ENCODE data around the gene KDSR.
"Not testable (repeated sequence)": the region's sequence is repeated elsewhere in the genome, so short reads cannot be mapped to it uniquely, and the experiment has no call there.

Gene KDSR

DNA sequence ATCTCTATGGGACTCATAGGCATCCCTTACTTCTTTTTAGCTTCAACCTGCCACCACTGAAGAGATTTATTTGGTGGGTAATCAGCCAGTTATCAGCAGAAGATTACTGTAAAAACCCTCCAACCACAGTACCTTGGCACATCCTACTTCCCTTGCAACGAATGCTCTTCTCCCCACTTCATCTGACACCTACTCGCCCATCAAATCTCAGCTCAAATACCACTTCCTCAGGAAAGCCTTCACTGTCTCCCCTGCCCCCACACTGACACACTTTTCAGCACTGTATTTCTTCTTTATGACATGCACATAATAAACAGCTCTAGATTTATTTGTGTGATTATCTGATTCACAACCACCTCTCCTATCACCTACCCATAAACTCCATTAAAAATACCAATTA is 3.1 kb downstream of the KDSR start:
- DNase-seq (ENCODE audit: extremely low spot score), result no peak
- TF ChIP-seq ARNT (IDR thresholded peaks at IDR 0.05), result no peak
- TF ChIP-seq LEF1 (IDR thresholded peaks at IDR 0.05; ENCODE audit: borderline replicate concordance), result no peak
- no peak for TF ChIP-seq HDGF (IDR thresholded peaks at IDR 0.05; ENCODE audit: borderline replicate concordance)
- TF ChIP-seq L3MBTL2 (conservative IDR thresholded peaks at IDR 0.05), result no peak
- TF ChIP-seq NFRKB (IDR thresholded peaks at IDR 0.05), result no peak
- CTCF ChIA-PET, result no interaction called here
- POLR2A ChIA-PET, result no interaction called here

DNA sequence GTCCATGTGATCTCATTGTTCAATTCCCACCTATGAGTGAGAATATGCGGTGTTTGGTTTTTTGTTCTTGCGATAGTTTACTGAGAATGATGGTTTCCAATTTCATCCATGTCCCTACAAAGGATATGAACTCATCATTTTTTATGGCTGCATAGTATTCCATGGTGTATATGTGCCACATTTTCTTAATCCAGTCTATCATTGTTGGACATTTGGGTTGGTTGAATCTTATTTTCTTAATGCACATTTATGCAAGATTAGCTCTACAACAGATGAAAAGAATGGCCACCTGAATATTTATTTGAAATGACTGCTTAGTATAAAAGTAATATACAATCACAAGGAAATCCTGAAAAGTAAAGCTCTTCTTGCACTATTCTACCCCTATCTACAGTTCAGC is 3.6 kb downstream of the KDSR start:
- CTCF ChIA-PET; DNase-seq (ENCODE audit: extremely low spot score); POLR2A ChIA-PET: not testable (repeated sequence)

DNA sequence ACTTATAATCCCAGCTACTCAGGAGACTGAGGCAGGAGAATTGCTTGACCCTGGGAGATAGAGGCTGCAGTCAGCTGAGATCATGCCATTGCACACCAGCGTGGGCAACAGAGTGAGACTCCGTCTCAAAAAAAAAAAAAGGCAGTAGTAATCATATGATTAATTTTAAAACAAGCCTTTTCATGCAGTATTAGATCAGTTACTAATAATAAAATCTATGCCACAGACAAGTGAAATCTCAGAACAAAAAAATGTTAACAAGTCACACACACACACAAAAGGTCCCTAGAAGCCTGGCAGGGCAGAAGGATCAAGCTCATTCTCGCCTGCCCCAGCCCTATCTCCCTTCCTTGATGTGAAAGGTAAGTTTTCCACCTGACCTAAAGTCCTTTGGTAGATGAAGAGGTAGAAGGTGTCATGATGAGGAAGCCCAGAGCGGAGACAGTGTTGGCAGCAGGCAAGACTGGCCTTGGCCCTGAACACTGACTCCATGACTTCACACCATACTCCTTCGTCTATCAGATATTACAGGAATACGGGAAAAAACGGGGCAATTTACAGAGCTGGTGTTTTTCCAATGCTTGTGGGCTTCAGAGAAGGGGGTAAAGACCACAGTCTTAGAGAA is 10.6 kb downstream of the KDSR start:
- CTCF ChIA-PET, result no interaction called here
- TF ChIP-seq BHLHE40 (IDR thresholded peaks at IDR 0.05; ENCODE audit: borderline replicate concordance) (no peak), LEF1 (IDR thresholded peaks at IDR 0.05; ENCODE audit: borderline replicate concordance) (no peak), ZNF384 (IDR thresholded peaks at IDR 0.05) (no peak), CTBP1 (IDR thresholded peaks at IDR 0.05; ENCODE audit: borderline replicate concordance) (no peak), HDGF (IDR thresholded peaks at IDR 0.05; ENCODE audit: borderline replicate concordance) (no peak), ELF4 (IDR thresholded peaks at IDR 0.05) (no peak), FOXA1 (IDR thresholded peaks at IDR 0.05) (no peak), L3MBTL2 (conservative IDR thresholded peaks at IDR 0.05) (no peak), ARNT (IDR thresholded peaks at IDR 0.05) (no peak), FOXM1 (IDR thresholded peaks at IDR 0.05; ENCODE audit: borderline replicate concordance) (no peak), SUZ12 (IDR thresholded peaks at IDR 0.05) (no peak), NFRKB (IDR thresholded peaks at IDR 0.05) (no peak), FOXK2 (IDR thresholded peaks at IDR 0.05) (no peak), TARDBP (IDR thresholded peaks at IDR 0.05) (no peak), SP1 (IDR thresholded peaks at IDR 0.05) (no peak)
- TF ChIP-seq, protein P1, sequence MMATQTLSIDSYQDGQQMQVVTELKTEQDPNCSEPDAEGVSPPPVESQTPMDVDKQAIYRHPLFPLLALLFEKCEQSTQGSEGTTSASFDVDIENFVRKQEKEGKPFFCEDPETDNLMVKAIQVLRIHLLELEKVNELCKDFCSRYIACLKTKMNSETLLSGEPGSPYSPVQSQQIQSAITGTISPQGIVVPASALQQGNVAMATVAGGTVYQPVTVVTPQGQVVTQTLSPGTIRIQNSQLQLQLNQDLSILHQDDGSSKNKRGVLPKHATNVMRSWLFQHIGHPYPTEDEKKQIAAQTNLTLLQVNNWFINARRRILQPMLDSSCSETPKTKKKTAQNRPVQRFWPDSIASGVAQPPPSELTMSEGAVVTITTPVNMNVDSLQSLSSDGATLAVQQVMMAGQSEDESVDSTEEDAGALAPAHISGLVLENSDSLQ (IDR thresholded peaks at IDR 0.05), result no peak
- POLR2A ChIA-PET, result no interaction called here
- no peak for DNase-seq (ENCODE audit: extremely low spot score)

DNA sequence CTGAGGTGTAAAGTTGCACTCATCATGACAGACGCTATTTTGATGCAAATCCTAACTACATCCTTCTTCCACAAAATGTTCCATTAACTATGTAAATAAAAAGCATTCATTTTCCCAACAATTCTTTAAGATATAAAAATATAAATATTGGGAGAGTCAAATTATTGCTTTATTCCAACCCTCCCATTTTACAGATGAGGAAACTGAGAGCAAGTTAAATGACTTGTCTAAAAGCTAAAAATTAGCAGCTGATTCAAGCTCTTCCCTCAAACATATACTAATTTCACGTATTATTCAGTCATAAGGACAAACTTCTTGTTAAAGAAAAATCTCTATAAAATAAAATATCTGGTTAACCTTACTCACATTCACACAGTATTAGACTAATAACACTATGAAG is 16.8 kb downstream of the KDSR start:
- no peak for DNase-seq (ENCODE audit: extremely low spot score)
- ChIA-PET CTCF (no interaction called here), POLR2A (interaction anchor here (0.7 kb wide), 1 partner anchor 72 kb away, joined by 3 read pairs; the partner anchor contains the start of gene VPS4B)
- TF ChIP-seq NFRKB (IDR thresholded peaks at IDR 0.05) (no peak), FOXK2 (IDR thresholded peaks at IDR 0.05) (no peak), L3MBTL2 (conservative IDR thresholded peaks at IDR 0.05) (no peak), CTBP1 (IDR thresholded peaks at IDR 0.05; ENCODE audit: borderline replicate concordance) (no peak), TARDBP (IDR thresholded peaks at IDR 0.05) (no peak), ZNF384 (IDR thresholded peaks at IDR 0.05) (no peak), SP1 (IDR thresholded peaks at IDR 0.05) (no peak), ELF4 (IDR thresholded peaks at IDR 0.05) (no peak), FOXA1 (IDR thresholded peaks at IDR 0.05) (no peak), ARNT (IDR thresholded peaks at IDR 0.05) (no peak), FOXM1 (IDR thresholded peaks at IDR 0.05; ENCODE audit: borderline replicate concordance) (no peak), BHLHE40 (IDR thresholded peaks at IDR 0.05; ENCODE audit: borderline replicate concordance) (no peak)
- TF ChIP-seq, protein P1 (IDR thresholded peaks at IDR 0.05), result no peak

DNA sequence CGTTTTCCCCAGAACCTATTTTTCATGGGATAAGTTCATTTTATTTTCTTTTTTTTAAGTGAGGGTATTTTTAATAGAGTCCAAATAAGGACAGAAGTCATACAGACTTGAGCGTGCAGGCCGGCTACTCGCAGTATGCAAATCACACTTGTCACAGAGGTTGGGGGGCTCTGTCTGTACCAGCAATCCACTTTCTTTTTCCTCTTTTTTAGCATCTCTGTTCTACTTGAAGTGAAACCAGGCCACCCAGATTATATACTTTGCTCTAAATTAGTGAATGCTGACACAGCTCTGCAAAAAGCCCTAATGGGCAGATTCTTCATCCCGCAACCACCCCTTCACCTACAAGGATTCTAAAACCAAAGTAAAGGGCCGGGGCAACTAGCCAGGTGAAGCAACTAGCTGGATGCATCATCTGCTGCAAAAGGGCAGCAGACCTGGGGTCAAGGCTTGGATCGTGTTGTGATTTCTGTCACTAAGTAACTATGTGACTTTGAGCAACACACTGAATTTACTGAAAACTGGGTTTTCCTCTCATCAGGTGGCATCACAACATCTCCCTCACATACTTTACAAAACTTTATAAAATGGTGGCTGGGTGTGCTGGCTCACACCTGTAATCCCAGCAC is 18.4 kb downstream of the KDSR start:
- CTCF ChIA-PET, result interaction anchor here (0.6 kb wide), 1 partner anchor 391 kb away, joined by 4 read pairs; no protein-coding TSS in a partner anchor
- POLR2A ChIA-PET, result no interaction called here
- no peak for DNase-seq (ENCODE audit: extremely low spot score)
- TF ChIP-seq ARNT (IDR thresholded peaks at IDR 0.05) (no peak), NFRKB (IDR thresholded peaks at IDR 0.05) (no peak), ELF4 (IDR thresholded peaks at IDR 0.05) (no peak), L3MBTL2 (conservative IDR thresholded peaks at IDR 0.05) (no peak), ZNF384 (IDR thresholded peaks at IDR 0.05) (no peak), FOXK2 (IDR thresholded peaks at IDR 0.05) (no peak), LEF1 (IDR thresholded peaks at IDR 0.05; ENCODE audit: borderline replicate concordance) (no peak), FOXM1 (IDR thresholded peaks at IDR 0.05; ENCODE audit: borderline replicate concordance) (no peak), SP1 (IDR thresholded peaks at IDR 0.05) (no peak), SUZ12 (IDR thresholded peaks at IDR 0.05) (no peak), TARDBP (IDR thresholded peaks at IDR 0.05) (no peak), BHLHE40 (IDR thresholded peaks at IDR 0.05; ENCODE audit: borderline replicate concordance) (no peak)
- TF ChIP-seq, protein P1 (IDR thresholded peaks at IDR 0.05), result no peak

DNA sequence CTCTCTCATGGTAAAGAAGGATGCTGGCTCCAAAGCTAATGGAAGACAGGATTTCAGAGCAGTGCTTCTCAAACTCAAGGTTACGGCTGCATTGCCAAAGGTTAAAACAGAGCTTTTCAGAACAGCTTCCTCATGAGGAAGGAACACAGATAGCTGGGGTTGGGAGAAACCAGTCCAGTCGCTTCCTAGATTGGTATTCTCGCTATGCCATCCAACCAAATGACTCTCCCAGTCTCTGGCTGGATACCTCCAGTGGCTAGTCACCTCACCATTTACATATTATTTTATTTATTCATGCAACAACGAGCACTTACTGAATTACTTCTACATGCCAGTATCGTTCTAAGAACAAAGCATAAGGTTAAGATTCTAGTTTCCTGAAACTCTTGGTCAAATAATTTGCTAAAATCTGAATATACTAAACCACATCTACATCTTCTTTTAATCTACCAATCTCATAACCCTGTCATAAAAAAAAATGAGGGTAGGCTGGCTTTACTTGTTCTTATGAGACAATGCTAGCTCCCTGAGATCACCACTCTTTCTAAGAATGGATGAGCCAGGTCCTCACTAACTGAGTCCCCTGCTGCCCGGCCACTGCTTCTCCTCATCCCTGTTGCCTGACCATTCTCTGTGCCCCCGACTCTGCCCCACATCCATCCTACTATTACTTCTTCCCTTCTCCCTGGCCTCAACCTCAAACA is 20.4 kb downstream of the KDSR start:
- CTCF ChIA-PET, result no interaction called here
- no peak for TF ChIP-seq BHLHE40 (IDR thresholded peaks at IDR 0.05; ENCODE audit: borderline replicate concordance)
- no peak for TF ChIP-seq LEF1 (IDR thresholded peaks at IDR 0.05; ENCODE audit: borderline replicate concordance)
- no peak for TF ChIP-seq TARDBP (IDR thresholded peaks at IDR 0.05)
- no peak for TF ChIP-seq HDGF (IDR thresholded peaks at IDR 0.05; ENCODE audit: borderline replicate concordance)
- no peak for TF ChIP-seq FOXA1 (IDR thresholded peaks at IDR 0.05)
- TF ChIP-seq SP1 (IDR thresholded peaks at IDR 0.05), result no peak
- TF ChIP-seq ZNF384 (IDR thresholded peaks at IDR 0.05), result no peak
- no peak for TF ChIP-seq FOXK2 (IDR thresholded peaks at IDR 0.05)
- TF ChIP-seq ELF4 (IDR thresholded peaks at IDR 0.05), result no peak
- no peak for TF ChIP-seq SUZ12 (IDR thresholded peaks at IDR 0.05)
- TF ChIP-seq NFRKB (IDR thresholded peaks at IDR 0.05), result no peak
- no peak for TF ChIP-seq FOXM1 (IDR thresholded peaks at IDR 0.05; ENCODE audit: borderline replicate concordance)
- no peak for TF ChIP-seq CTBP1 (IDR thresholded peaks at IDR 0.05; ENCODE audit: borderline replicate concordance)
- TF ChIP-seq ARNT (IDR thresholded peaks at IDR 0.05), result no peak
- TF ChIP-seq L3MBTL2 (conservative IDR thresholded peaks at IDR 0.05), result no peak
- POLR2A ChIA-PET, result interaction anchor here (0.6 to 0.7 kb wide), 2 partner anchors 89 to 1178 kb away, joined by 3 read pairs; no protein-coding TSS in a partner anchor
- no peak for DNase-seq (ENCODE audit: extremely low spot score)

All from HEK293T (cell line).